ENCODE measurements around the gene ZDHHC14. TPM values are rescaled to one million over a fixed set of nuclear protein-coding genes. Genes with fewer than 3 reads are reported as not detected.
"Not testable (repeated sequence)": the region's sequence is repeated elsewhere in the genome, so short reads cannot be mapped to it uniquely, and the experiment has no call there.

The ZDHHC14 gene
- total and polyA plus RNA-seq, 2 of the 8 experiments (the other 6 are each of a cell fraction or from before 2014, with no cell fraction given) = 2.9 to 5.3 TPM

GRCh38 chr6:157720964-157721363, 340.0 kb downstream of the ZDHHC14 start:
- WGBS, 2 experiments (ENCODE audit: extremely low coverage in 1 of 2, insufficient coverage in 1 of 2, insufficient read length in 1 of 2, insufficient replicate concordance in 2 of 2, low coverage in 1 of 2, low lambda C conversion rate in 2 of 2, missing lambda C conversion rate in 1 of 2) = 98% methylated on average over 6 of the region's 6 CpGs; no CpG with 5 or more reads in 1 of the 2 experiments
- H3K4ac ChIP-seq (replicated peaks; ENCODE audit: insufficient read length, low read depth, low read length); POLR2A ChIA-PET (ENCODE audit: partially characterized antibody): not testable (repeated sequence)

More at GRCh38 chr6:157720964-157721363, 340.0 kb downstream of the ZDHHC14 start:
- not testable (repeated sequence) for H3K79me2 ChIP-seq (ENCODE audit: control insufficient read depth in 1 of 2, insufficient read depth in 2 of 2, low read length in 2 of 2); H3K56ac ChIP-seq (replicated peaks; ENCODE audit: insufficient read length, low read depth, low read length); H3K79me1 ChIP-seq (ENCODE audit: low read depth, low read length); H3K14ac ChIP-seq (ENCODE audit: insufficient read length); FAIRE-seq; H2BK15ac ChIP-seq (ENCODE audit: low read length); H4K5ac ChIP-seq (ENCODE audit: insufficient read length, low read depth, low read length); H2BK12ac ChIP-seq (ENCODE audit: low read depth, low read length); H3K9me3 ChIP-seq (ENCODE audit: insufficient read depth in 2 of 2, low read depth in 1 of 2, low read length in 1 of 2); H3K27me3 ChIP-seq (replicated peaks in 1 of 4; ENCODE audit: control insufficient read depth in 3 of 4, extremely low read depth in 1 of 4, insufficient read depth in 3 of 4, low read length in 3 of 4); H3K9ac ChIP-seq (replicated peaks in 1 of 4; ENCODE audit: extremely low read depth in 1 of 4, low read depth in 3 of 4, low read length in 3 of 4); H3K4me2 ChIP-seq (ENCODE audit: insufficient read depth in 1 of 2, low read depth in 2 of 2, low read length in 2 of 2); H3K4me1 ChIP-seq (replicated peaks in 1 of 4; ENCODE audit: control insufficient read depth in 3 of 4, insufficient read depth in 4 of 4, low read length in 3 of 4); H3K23me2 ChIP-seq (ENCODE audit: low read depth, low read length); H4K8ac ChIP-seq (ENCODE audit: extremely low read depth, insufficient read depth, low read length); H2BK5ac ChIP-seq (ENCODE audit: low read depth, low read length); H3K4me3 ChIP-seq (ENCODE audit: extremely low read depth in 1 of 4, insufficient read depth in 2 of 4, low read depth in 3 of 4, low read length in 4 of 4); H3K18ac ChIP-seq (ENCODE audit: extremely low read depth, low read length); H2AFZ ChIP-seq (ENCODE audit: low read length); DNase-seq (ENCODE audit: low read depth in 1 of 2, low spot score in 2 of 2); H2BK120ac ChIP-seq (replicated peaks; ENCODE audit: low read depth, low read length); H2AK5ac ChIP-seq (ENCODE audit: low read depth, low read length); H3K36me3 ChIP-seq (ENCODE audit: control insufficient read depth in 2 of 4, insufficient read depth in 4 of 4, low read length in 3 of 4); H3K27ac ChIP-seq (ENCODE audit: low read depth, low read length); H4K91ac ChIP-seq (replicated peaks; ENCODE audit: insufficient read length, low read length); H3K23ac ChIP-seq (ENCODE audit: insufficient read length); H4K20me1 ChIP-seq (replicated peaks in 1 of 2; ENCODE audit: control insufficient read depth in 1 of 2, insufficient read depth in 2 of 2, low read length in 2 of 2)
- 0 out of 2 replicates have a peak overlapping the region, but pooled peaks have one; percentile 75 for H2BK20ac ChIP-seq (ENCODE audit: low read length)
- CTCF ChIA-PET (ENCODE audit: partially characterized antibody) = interaction anchor here (1.1 to 5.0 kb wide), 4 partner anchors 9 to 41 kb away, joined by 3 to 20 read pairs (median 5); no protein-coding TSS in a partner anchor
